HG02642 (cell line): Measurements from ENCODE around the gene PSMG1.
"Not testable (repeated sequence)": the region's sequence is repeated elsewhere in the genome, so short reads cannot be mapped to it uniquely, and the experiment has no call there.

ENCODE experiments used
- ATAC-seq: cut with Tn5 transposase; IDR thresholded peaks from one replicate; pipeline ENCODE4 v1.9.1; 2021; ENCODE audit warnings: mild to moderate bottlenecking; ENCODE audit not compliant: unreplicated experiment, poor library complexity

Gene PSMG1

GRCh38 chr21:39161064-39161463 is 22.2 kb downstream of the PSMG1 start:
- no peak for ATAC-seq

- ATAC-seq, result no peak
Observed at GRCh38 chr21:39159342-39160063, 23.7 kb downstream of the PSMG1 start.

GRCh38 chr21:39157241-39157640 is 26.0 kb downstream of the PSMG1 start:
- not testable (repeated sequence) for ATAC-seq

DNA sequence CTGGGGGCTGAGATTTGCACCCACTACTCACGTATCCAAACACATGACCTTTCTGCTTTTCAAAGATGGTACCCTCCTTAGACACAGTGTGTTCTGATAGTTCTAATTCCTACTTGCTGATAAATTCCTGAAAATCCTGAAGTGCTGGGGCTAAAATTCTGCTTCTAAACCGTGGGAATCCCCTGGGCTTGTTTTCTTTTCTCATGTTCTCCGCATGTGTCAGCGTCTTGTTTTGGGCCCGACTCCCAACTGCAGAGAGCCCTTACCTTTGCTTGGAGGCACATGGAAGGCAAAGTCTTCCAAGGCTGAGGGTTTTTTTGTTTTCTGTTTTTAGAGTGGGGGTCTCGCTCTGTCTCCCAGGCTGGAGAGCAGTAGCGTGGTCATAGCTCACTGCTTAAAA is 27.2 kb downstream of the PSMG1 start:
- no peak for ATAC-seq

DNA sequence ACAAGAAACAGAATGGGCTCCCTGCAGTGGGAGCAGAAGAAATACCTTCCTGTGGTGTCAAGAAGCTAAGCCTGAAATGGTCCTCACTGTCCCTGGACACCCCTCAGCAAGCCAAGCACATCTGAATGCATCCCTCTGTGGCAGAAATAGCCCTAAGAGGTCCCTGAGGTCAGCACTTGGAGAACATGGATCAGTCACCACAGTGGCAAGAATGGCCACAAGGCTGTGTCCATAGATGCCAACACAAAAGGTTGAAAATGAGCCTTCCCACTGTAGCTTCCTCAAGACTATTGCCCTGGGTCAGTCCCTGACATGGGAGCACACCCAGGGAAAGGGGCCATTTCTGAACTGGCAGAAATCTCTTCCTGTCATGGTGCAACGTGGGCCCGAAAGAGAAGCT is 27.7 kb downstream of the PSMG1 start:
- ATAC-seq, result no peak

- ATAC-seq, result no peak
Observed at GRCh38 chr21:39153842-39154241, 29.4 kb downstream of the PSMG1 start.

DNA sequence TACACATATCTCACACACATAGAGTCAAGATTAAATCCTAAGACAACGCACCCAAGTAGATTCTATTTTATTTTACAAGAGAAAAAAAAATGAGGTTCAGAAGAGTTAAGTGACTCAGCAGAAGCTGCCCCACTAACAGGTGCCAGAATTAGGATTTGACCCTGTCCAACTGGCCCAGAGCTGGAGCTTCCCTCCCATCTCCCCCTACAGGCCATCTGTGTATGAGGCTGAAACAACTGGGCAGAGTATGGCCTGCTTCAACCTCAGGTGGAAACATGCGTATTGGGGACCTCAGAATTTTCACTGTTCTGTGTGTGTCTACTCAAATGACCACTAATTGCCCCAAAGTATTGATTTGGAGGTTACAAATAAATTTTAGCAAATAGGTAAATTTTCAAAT is 29.9 kb downstream of the PSMG1 start:
- ATAC-seq, result no peak

DNA sequence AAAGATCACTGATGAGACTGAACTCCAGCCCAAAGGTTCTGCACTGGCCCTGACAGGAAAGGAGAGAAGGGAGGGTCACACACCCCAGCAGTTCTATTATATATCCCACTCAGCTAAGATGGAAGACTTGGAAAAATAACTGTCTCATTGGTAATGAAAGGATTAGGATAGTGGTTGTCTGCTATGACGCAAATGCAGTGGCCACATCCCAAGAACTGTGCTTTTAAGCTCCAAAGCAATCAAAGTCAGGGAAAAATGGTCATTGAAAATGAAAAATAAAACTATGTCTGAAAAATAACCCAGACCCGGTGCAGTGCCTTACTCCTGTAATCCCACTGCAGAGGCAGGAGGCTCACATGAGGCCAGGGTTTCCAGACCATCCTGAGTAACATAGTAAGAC is 31.0 kb downstream of the PSMG1 start:
- no peak for ATAC-seq

DNA sequence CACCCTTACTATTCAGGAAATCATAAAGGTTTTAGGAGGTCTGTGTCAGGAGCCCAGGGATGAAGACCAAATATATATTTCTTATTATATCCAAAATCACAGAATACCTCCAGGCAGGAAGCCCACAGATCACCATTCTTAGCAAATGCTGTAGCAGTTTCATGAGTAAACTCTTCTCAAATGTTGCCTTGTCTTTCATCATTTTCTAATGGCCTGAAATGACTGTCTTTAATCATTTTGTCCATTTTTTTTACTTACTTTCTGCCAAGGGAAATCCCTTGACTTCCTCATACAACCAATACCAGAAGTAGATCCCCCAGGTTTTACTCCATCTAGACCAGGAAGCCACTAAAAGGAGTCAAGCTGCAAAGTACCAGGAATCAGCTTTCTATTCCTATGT is 32.4 kb downstream of the PSMG1 start:
- no peak for ATAC-seq

DNA sequence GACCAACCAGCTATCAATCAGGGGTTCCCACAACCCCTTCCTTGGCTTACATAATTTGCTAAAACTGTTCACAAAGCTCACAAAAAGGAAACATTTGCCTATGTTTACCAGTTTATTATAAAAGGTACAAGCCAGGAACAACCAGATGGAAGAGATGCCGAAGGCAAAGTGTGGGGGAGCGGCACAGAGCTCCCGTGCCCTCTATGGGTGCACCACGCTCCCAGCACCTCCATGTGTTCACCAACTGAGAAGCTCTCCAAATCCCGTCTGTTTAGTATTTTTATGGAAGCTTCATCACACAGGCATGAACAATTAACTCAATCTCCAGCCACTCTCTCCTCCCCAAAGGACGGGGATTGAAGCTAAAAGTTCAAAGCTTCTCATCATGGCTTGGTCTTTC is 32.9 kb downstream of the PSMG1 start:
- ATAC-seq, result no peak

DNA sequence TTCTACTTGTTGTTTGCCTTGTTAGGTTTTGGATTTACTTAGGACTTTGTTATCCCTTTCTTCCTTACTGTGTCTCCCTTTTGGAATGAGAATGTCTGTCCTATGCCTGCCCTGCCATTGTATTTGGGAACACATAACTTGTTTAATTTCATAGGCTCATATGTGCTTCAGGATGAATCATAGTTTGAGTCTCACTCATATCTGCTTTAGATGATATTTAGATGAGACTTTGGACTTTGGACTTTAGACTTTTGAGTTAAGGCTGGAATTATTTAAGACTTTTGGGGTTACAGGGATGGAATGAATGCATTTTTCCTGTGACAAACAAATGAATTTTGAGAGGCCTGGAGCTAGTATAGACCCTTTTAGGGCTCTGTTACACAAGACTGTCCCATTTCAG is 33.4 kb downstream of the PSMG1 start:
- no peak for ATAC-seq

DNA sequence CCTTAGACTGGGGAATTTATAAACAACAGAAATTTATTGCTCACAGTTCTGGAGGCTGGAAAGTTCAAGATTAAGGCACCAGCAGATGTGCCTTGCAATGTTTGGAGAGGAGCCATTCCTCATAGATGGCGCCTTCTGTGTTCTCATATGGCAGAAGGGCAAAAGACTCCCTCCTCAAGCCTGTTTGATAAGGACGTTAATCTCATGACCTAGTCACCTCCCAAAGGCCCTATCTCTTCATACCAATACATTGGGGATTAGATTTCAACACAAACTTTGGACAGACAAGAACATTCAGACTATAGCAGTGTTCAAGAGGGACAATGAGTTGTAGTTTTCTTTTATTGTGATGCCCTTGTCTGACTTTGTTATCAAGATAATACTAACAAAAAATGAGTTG is 34.3 kb downstream of the PSMG1 start:
- no peak for ATAC-seq

GRCh38 chr21:39144191-39144590 is 39.1 kb downstream of the PSMG1 start:
- no peak for ATAC-seq

DNA sequence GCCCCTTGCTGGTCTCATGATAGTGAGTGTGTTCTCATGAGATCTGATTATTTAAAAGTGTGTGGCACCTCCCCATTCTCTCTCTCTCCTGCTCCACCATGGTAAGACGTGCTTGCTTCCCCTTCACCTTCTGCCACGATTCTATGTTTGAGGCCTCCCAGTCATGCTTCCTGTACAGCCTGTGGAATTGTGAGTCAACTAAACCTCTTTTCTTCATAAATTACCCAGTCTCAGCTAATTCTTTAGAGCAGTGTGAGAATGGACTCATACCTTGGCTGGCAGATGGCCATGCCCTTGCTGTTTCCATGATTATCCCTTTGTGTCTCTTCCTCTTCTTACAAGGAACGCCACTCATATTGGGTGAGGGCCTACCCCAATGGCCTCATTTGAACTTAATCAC is 40.3 kb downstream of the PSMG1 start:
- no peak for ATAC-seq

DNA sequence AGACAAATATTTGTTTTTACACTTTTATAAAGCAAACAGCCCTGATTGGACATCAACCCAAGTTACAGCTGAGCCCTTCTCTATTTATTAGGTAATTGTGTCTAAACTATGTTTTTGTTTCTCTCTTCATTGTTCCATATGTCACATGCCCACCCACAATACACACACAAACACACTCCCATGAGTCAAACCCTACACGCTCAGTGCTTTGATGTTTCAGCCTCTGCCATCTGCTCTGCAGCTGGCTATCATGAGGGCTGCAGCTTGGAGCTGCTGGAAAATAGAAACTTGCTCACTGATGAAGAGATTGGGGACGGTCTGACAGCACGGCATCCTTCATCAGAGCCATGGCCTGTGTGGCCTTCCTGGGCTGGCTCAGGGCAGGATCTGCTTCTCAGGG is 41.7 kb downstream of the PSMG1 start:
- ATAC-seq, result no peak

DNA sequence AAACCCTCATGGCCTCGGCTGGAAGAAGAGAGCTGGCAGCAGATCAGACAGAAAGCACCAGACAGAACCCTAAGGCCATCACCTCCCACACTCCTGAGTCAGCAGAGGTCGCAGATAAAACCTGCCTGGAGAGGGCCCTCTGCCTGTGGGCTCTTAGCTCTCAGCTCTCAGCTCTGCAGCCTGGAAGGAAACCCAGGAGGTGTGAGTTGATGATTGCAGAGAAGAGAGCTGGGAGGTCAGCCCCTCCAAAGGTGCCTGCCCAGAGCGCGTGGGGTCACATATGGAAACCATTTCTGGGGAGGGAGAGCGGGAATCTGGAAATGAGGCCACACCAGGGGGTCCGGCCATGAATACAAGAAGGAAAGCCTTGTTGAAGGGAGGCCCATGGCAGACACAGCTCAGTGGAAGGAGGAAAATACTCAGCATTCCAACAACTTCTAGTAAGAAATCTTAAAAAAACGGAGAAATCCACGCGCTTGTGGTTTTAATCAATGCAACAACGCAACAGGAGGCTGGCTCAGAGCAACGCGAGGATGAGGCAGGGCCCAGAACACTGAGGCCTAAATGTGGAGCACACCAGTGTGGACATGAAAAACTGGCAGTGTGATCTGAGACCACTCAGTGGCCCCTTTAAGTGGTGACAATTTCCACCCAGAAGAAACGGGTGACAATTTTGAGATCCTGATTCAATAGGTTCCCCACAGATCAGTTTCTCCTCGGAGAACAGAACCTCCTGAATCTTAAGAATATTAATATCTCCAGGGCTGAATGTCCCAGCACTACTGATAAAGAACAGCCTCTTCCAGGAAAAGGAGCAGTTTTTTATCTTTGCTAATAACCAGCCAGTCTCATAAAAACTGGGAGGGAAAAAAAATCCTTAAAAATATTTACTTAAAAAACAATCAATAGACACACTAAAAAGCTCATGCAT is 45.7 kb downstream of the PSMG1 start:
- no peak for ATAC-seq

DNA sequence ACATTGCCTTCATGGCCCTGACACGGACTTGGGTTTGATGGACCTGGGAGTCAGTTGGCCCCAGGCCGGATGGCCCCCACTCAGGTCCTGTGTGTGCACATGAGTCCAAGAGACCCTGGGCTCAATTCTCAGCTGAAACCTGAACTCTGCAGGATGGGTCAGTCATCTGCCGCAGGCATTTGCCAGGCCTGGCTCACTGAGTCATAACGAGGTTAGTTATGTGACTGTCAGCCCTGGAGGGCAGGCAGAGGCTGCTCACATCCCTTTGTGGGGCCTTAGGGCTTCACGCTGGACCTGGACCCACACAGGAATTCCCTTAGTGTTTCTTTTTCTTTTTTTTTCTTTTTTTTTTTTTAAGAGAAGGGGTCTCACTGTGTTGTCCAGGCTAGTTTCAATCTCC is 46.5 kb downstream of the PSMG1 start:
- ATAC-seq, result no peak

DNA sequence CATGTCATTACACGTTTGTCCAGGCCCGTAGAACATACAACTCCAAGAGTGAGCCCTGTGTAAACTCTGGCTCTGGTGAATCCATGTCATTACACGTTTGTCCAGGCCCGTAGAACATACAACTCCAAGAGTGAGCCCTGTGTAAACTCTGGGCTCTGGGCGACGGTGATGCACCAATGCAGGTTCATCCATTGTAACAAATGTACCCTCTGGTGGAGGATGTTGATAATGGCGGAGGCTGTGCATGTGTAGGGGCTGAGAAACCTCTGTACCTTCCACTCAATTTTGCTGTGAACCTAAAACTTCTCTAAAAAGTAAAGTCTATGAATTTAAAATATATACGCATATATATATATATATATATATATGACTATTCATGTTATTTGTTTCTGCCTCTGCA is 47.1 kb downstream of the PSMG1 start:
- not testable (repeated sequence) for ATAC-seq

DNA sequence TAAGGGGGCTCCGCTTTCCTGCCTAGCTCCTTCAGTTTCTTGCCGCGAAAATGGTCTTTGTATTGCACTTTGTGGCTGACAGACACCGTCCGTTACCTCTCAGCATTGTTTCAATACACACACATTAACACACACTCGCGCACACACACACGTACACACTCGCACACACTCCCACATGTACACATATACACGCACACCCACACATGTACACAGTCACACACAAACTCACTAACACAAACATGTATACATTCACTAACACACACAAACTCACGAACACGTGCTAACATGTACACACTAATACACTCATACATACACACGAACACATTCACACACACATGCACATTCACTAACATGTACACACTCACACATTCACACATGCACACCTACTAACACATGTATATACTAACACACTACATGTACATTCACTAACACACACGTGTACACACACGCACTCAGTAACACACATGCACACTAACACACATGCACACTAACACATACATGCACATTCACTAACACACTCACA is 48.9 kb downstream of the PSMG1 start:
- ATAC-seq, result no peak

GRCh38 chr21:39132248-39132647 is 51.0 kb downstream of the PSMG1 start:
- no peak for ATAC-seq

- ATAC-seq, result no peak
Observed at GRCh38 chr21:39131791-39132190, 51.5 kb downstream of the PSMG1 start.
